HFF-Myc (cell line): ENCODE measurements around the gene CLDN24.
A peak's percentile ranks its signal among the peaks of the same experiment; 100 is the strongest.

Experiments
- DNase-seq: peaks from one replicate; pipeline ENCODE4 v3.0.0-alpha.2; 2011; ENCODE audit warnings: low read depth; ENCODE audit errors: extremely low read depth
- H3K4me3 ChIP-seq: replicated peaks from 2 replicates; pipeline ENCODE4 v1.5.1; 2011; ENCODE audit warnings: low read depth, mild to moderate bottlenecking, control low read depth, low read length
- CTCF ChIP-seq: IDR thresholded peaks from 2 replicates; pipeline ENCODE4 v1.5.1; 2012; ENCODE audit warnings: mild to moderate bottlenecking, low read depth, low read length, control low read depth; ENCODE audit errors: missing control alignments

The CLDN24 gene

GRCh38 chr4:183342541-183343533 lies 20.6 kb upstream of the CLDN24 start:
- TF ChIP-seq CTCF = no peak
- DNase-seq = no peak
- no peak overlapping the region for H3K4me3 ChIP-seq

- TF ChIP-seq CTCF = no peak
- no peak overlapping the region for H3K4me3 ChIP-seq
- DNase-seq = no peak
Observed at GRCh38 chr4:183337833-183338232, 15.6 kb upstream of the CLDN24 start.

- H3K4me3 ChIP-seq = no peak overlapping the region
- DNase-seq = no peak
- TF ChIP-seq CTCF = no peak
Observed at GRCh38 chr4:183337349-183337748, 15.1 kb upstream of the CLDN24 start.

GRCh38 chr4:183335369-183335940 lies 13.2 kb upstream of the CLDN24 start:
- DNase-seq = peak; percentile 86

GRCh38 chr4:183333983-183334382 lies 11.8 kb upstream of the CLDN24 start:
- no peak for TF ChIP-seq CTCF
- no peak for DNase-seq
- H3K4me3 ChIP-seq = no peak overlapping the region

More at GRCh38 chr4:183335369-183335940, 13.2 kb upstream of the CLDN24 start:
- no peak overlapping the region for H3K4me3 ChIP-seq
- TF ChIP-seq CTCF = no peak

- TF ChIP-seq CTCF = no peak
- no peak for DNase-seq
- no peak overlapping the region for H3K4me3 ChIP-seq
Observed at GRCh38 chr4:183333202-183333601, 11.0 kb upstream of the CLDN24 start.
